Stimulated activated CD4-positive, alpha-beta T cell treated with anti-CD3 and anti-CD28 coated beads, TNF-alpha, amount 100 ng/mL, for 4 hours (primary cell): ENCODE results near the gene PCDHB3.
"Not testable (repeated sequence)": the region's sequence is repeated elsewhere in the genome, so short reads cannot be mapped to it uniquely, and the experiment has no call there.

Source experiments
- DNase-seq, 3 experiments: peaks; one replicate each; pipeline ENCODE4 v3.0.0-alpha.2; 2020; ENCODE audit warnings: low read depth in 3 of 3

Gene PCDHB3

GRCh38 chr5:141100243-141100805, at the start of gene PCDHB3:
PCDHB3 (plus strand) TSS chr5:141100473; CDS start chr5:141100650, 177 bp downstream.
- no peak for DNase-seq

- no peak for DNase-seq
Measured at GRCh38 chr5:141050622-141051520, 49.4 kb upstream of the PCDHB3 start, which contains the start of gene PCDHB1. PCDHB1 (plus strand) TSS chr5:141051374; CDS start chr5:141051471, 97 bp downstream.

GRCh38 chr5:141051521-141051866, 48.8 kb upstream of the PCDHB3 start:
- no peak for DNase-seq

- no peak for DNase-seq
Measured at GRCh38 chr5:141077826-141078225, 22.4 kb upstream of the PCDHB3 start.

- no peak for DNase-seq
Measured at GRCh38 chr5:141082228-141082627, 18.0 kb upstream of the PCDHB3 start.

- no peak for DNase-seq
Measured at GRCh38 chr5:141084487-141084989, 15.7 kb upstream of the PCDHB3 start.

GRCh38 chr5:141094481-141095262, 5.6 kb upstream of the PCDHB3 start, which contains the start of gene PCDHB2:
PCDHB2 (plus strand) TSS chr5:141094615; CDS start chr5:141094791, 176 bp downstream.
- DNase-seq, result no peak

GRCh38 chr5:141095263-141095641, 5.0 kb upstream of the PCDHB3 start:
- no peak for DNase-seq

- DNase-seq, result not testable (repeated sequence)
Measured at GRCh38 chr5:141096181-141096580, 4.1 kb upstream of the PCDHB3 start.

GRCh38 chr5:141096586-141096985, 3.7 kb upstream of the PCDHB3 start:
- not testable (repeated sequence) for DNase-seq

- DNase-seq, result no peak
Measured at GRCh38 chr5:141101059-141101458, 786 bp downstream of the PCDHB3 start.

- not testable (repeated sequence) for DNase-seq
Measured at GRCh38 chr5:141102070-141102469, 1.8 kb downstream of the PCDHB3 start.

- not testable (repeated sequence) for DNase-seq
Measured at GRCh38 chr5:141102471-141102870, 2.2 kb downstream of the PCDHB3 start.

GRCh38 chr5:141105350-141105749, 5.1 kb downstream of the PCDHB3 start:
- no peak for DNase-seq

GRCh38 chr5:141119250-141119649, 19.0 kb downstream of the PCDHB3 start:
- DNase-seq, result no peak

GRCh38 chr5:141121563-141121962, 21.3 kb downstream of the PCDHB3 start, which contains the start of gene PCDHB4:
PCDHB4 (plus strand) TSS chr5:141121818; CDS start chr5:141121999, 181 bp downstream.
- DNase-seq, result no peak

- DNase-seq, result no peak
Measured at GRCh38 chr5:141121985-141122384, 21.7 kb downstream of the PCDHB3 start.

- not testable (repeated sequence) for DNase-seq
Measured at GRCh38 chr5:141123396-141124135, 23.3 kb downstream of the PCDHB3 start.

- no peak for DNase-seq
Measured at GRCh38 chr5:141127305-141127704, 27.0 kb downstream of the PCDHB3 start.

- no peak for DNase-seq
Measured at GRCh38 chr5:141135030-141135717, 34.9 kb downstream of the PCDHB3 start, which contains the start of gene PCDHB5. PCDHB5 (plus strand) TSS chr5:141135206; CDS start chr5:141135435, 229 bp downstream.
